Skin of body (tissue), 2 donors: ENCODE measurements around the gene SIRPG. TPM values are rescaled to one million over a fixed set of nuclear protein-coding genes. Genes with fewer than 3 reads are reported as not detected.
A peak's percentile ranks its signal among the peaks of the same experiment; 100 is the strongest.
"Not testable (repeated sequence)": the region's sequence is repeated elsewhere in the genome, so short reads cannot be mapped to it uniquely, and the experiment has no call there.

Experiments
- DNase-seq: peaks from one replicate; lab custom pipeline; 2025; lab: John Stamatoyannopoulos, UW
- total RNA-seq: library from RNA; depleted of rRNA; stranded (reverse); fragments of >200 nt; gene quantifications from one replicate; pipeline ENCODE4 v1.2.3, GENCODE V29; 2014

SIRPG gene
- total RNA-seq, 1 donor from 2014 or later: not detected

- DNase-seq: no peak
These were observed 14.5 kb upstream of the SIRPG start for GRCh38 chr20:1671891-1672669.

GRCh38 chr20:1669304-1669703 lies 11.7 kb upstream of the SIRPG start:
- DNase-seq: peak; percentile 1

GRCh38 chr20:1667502-1668085 lies 10.0 kb upstream of the SIRPG start:
- no peak for DNase-seq

DNA sequence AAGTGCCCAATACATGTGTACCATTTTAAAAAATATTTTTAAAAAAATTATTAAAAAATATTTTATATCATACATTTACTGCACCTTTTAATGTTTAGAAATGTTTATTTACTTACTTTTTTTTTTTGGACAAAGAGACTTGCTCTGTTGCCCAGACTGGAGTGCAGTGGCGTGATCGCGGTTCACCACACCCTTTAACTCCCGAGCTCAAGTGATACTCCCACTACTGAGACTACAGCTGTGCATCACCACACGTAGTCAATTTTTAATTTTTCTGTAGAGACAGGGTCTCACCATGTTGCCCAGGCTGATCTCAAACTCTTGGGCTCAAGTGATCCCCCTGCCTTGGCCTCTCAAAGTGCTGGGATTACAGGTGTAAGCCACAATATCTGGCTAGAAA lies 9.2 kb upstream of the SIRPG start:
- no peak for DNase-seq

GRCh38 chr20:1665345-1665744 lies 7.8 kb upstream of the SIRPG start:
- DNase-seq: no peak

GRCh38 chr20:1664911-1665310 lies 7.3 kb upstream of the SIRPG start:
- DNase-seq: no peak

- no peak for DNase-seq
These were observed 6.3 kb upstream of the SIRPG start for GRCh38 chr20:1663917-1664316.

GRCh38 chr20:1661542-1662299 lies 4.1 kb upstream of the SIRPG start:
- DNase-seq: no peak

DNA sequence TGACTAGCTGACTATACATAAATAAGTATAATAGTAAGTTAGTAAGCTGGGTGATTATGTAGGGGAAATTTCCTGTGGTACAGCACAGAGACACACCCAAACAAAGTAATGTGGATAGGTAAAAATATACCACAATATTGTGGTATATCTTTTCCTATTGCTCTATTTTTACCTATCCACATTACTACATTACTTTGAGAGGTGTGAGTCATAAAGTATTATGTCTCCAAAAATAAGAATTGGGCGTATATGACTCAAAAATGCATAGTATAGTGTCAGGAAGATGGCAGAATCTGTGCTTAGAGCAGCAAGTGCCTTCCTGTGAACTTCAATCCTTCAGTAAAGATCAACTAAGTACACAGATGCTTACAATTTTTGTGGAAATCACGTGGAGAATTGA lies 2.7 kb upstream of the SIRPG start:
- DNase-seq: no peak

DNA sequence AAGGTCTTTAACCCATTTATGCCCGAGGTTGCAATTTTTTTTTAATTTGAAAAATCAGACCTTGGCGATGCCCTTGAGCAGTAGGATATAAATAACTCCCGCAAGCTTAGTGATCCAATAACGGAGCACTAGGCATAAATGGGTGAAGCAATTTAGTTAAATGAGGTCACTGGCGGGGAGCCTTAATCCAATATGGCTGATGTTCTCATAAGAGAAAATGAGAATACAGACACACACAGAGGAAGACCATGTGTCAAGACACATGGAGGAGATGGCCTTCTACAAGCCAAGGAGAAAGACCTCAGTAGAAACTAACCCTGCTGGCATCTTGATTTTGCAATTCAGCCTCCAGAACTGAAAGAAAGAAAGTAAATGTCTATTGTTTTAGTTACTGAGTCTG lies 735 bp downstream of the SIRPG start:
- DNase-seq: no peak

GRCh38 chr20:1654996-1655395 lies 2.6 kb downstream of the SIRPG start:
- DNase-seq: no peak

DNA sequence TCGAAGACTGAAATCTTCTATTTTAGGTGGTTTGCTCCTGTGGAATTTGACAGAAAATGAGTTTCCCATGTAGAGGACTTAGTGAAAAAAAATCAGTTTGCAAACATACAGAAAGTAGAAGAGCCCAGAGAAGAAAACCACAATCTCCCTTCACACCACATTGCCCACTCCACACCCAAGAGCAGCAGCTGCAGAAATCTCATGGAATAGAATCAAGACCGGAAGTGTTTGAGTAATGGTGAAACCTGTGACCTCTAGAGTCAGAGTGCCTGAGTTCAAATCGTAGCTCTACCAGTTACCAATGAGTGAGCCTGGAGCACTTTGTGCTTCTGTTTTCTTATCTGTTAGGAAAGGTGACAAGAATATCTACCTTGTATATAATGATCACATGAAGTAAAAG lies 4.6 kb downstream of the SIRPG start:
- no peak for DNase-seq

- DNase-seq: no peak
These were observed 5.5 kb downstream of the SIRPG start for GRCh38 chr20:1652104-1652503.

DNA sequence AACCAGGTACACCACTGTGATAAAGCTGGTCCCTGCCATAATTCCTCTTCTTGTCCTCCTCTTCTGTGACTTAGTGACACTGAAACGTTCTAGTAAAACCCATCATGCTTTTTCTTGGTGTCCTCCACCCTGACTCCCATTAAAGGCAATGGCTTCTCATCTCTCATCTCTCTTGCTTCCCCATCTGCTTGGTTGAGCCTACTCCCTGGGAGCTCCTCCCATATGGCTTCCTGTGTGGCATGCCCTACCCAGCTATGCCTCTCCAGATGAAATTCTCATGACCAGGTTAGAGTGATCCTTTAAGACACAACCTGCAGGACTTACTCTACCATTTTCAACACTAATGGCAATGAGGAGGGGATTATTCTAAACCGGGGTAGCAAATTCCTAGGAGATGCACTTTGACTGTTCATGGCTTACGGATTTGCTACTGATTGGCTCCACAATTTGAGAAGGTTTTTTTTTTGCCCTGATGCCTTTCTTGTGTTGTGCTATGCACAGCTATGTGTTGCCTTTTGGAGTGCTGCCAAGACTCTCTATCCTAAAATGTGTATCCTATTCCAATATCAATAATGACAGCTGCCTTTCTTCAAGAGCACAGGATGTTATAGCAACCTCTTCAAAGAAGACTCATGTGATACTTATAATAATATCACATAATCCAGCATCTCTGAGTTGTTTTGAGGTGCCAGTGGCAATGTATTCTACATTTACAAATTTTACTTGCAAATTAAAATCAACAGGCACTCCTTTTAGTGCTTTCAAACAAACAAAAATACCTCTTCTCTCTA lies 6.1 kb downstream of the SIRPG start:
- no peak for DNase-seq

- no peak for DNase-seq
These were observed 9.5 kb downstream of the SIRPG start for GRCh38 chr20:1648101-1648500.

DNA sequence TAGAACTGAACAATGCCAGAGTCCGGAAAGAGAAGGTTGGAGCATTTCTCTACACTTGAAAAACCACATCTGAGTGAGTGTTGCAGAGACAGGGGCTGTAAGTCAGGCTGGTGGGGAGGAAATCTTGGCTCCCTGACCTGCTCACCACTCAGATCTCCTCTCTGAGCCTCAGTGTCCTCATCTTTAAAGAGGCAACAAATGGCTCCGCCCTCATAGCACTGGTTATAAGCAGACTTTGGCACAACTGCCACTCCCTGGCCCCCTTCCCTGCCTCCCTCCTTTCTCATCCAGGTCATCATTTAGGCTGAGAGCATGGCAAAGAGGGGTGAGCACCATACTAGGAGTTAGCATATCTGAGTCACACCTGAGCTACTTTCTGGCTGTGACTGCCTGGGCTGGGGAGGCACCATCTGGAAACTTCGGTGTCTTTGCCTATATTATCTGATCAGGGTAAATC lies 10.6 kb downstream of the SIRPG start:
- no peak for DNase-seq

- no peak for DNase-seq
These were observed 13.2 kb downstream of the SIRPG start for GRCh38 chr20:1644101-1644962.

DNA sequence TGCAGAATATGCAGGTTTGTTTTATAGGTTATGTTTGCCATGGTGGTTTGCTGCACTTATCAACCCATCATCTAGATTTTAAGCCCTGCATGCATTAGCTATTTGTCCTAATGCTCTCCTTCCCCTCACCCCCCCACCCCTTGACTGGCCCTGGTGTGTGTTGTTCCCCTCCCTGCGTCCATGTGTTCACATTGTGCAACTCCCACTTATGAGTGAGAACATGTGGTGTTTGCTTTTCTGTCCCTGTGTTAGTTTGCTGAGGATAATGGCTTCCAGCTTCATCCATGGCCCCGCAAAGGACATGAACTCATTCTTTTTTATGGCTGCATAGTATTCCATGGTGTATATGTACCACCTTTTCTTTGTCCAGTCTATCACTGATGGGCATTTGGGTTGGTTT lies 18.9 kb downstream of the SIRPG start:
- DNase-seq: not testable (repeated sequence)

- DNase-seq: no peak
These were observed 19.8 kb downstream of the SIRPG start for GRCh38 chr20:1637755-1638154.

- DNase-seq: no peak
These were observed 20.4 kb downstream of the SIRPG start for GRCh38 chr20:1637226-1637625.

DNA sequence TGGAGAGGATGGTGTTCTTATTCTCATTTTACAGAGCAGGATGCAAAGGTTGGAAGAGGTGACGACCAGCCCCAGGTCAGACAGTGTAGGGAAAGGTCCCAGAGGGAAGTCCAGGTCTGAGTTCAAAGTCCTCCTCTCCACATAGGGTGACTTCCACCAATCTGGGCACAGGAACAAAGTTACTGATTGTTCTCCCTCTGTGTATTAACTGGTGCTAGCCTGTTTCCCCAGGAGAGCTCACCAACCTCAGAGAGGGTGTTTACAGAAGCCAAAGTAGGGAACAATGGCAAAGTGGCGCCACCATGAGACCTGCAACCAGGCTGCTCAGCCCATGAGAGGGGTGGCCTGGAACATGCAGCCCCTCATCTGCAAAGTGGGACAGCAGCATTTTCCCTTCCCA lies 21.0 kb downstream of the SIRPG start:
- no peak for DNase-seq
